Sigmoid colon (tissue), 7 donors: ENCODE data around the gene GSAP. TPM values are rescaled to one million over a fixed set of nuclear protein-coding genes. Genes with fewer than 3 reads are reported as not detected.

Source experiments
- DNase-seq: peaks from one replicate; pipeline ENCODE4 v3.0.0-alpha.2; 2019
- H3K27ac ChIP-seq, 4 donors: fragments of 200-600 bp; sonication (generic); one replicate each; pipeline ENCODE4 v1.5.1; 2016 to 2019; ENCODE audit warnings: mild to moderate bottlenecking in 1 of 4
- H3K27me3 ChIP-seq, 3 donors: fragments of 200-600 bp; sonication (generic); one replicate each; pipeline ENCODE4 v1.5.1; 2019; ENCODE audit warnings: mild to moderate bottlenecking in 1 of 3
- H3K36me3 ChIP-seq, 4 donors: fragments of 200-600 bp; sonication (generic); one replicate each; pipeline ENCODE4 v1.5.1; 2016 to 2019
- H3K4me1 ChIP-seq, 4 donors: fragments of 200-600 bp; sonication (generic); one replicate each; pipeline ENCODE4 v1.5.1; 2017 to 2019
- H3K4me3 ChIP-seq, 4 donors: fragments of 200-600 bp; sonication (generic); one replicate each; pipeline ENCODE4 v1.5.1; 2017 to 2019; ENCODE audit warnings: mild to moderate bottlenecking in 2 of 4, moderate library complexity in 1 of 4
- H3K9me3 ChIP-seq, 4 donors: fragments of 200-600 bp in 3 of 4; sonication (generic) in 3 of 4; one replicate each; pipeline versions ENCODE4 v1.5.1 to v1.6.1; 2013 to 2019
- CTCF ChIP-seq, 4 experiments: fragments of 450-650 bp in 3 of 4; fragments of 200-600 bp in 1 of 4; IDR thresholded peaks; one replicate each; pipeline ENCODE4 v1.5.1; 2016 to 2019; ENCODE audit warnings: antibody characterized with exemption in 4 of 4, mild to moderate bottlenecking in 3 of 4, moderate library complexity in 2 of 4
- EP300 ChIP-seq, 4 donors: sonication (generic); formaldehyde crosslinking; IDR thresholded peaks; one replicate each; pipeline ENCODE4 v1.6.1; 2017; ENCODE audit warnings: antibody characterized with exemption in 4 of 4
- POLR2A ChIP-seq, 2 donors: fragments of 450-650 bp; IDR thresholded peaks; one replicate each; pipeline ENCODE4 v1.6.1; 2016; ENCODE audit warnings: antibody characterized with exemption in 2 of 2, mild to moderate bottlenecking in 2 of 2, moderate library complexity in 2 of 2
- POLR2AphosphoS5 ChIP-seq, 4 donors: sonication (generic); formaldehyde crosslinking; IDR thresholded peaks; one replicate each; pipeline ENCODE4 v1.6.1; 2017; ENCODE audit warnings: antibody characterized with exemption in 4 of 4
- WGBS, 2 donors: extraction: QIAGEN DNeasy Blood & Tissue Kit; methylation state at CpG; one replicate each; pipeline ENCODE4 v1.1.7; 2013; 5-methylcytosine and 5-hydroxymethylcytosine counted together
- intact Hi-C: fragments of 100-400 bp; cut with DNase I; formaldehyde crosslinking; loops from one replicate; pipeline ENCODE4 v1.15.1; 2023
- polyA plus RNA-seq, 3 donors: library from polyadenylated mRNA; stranded (reverse); fragments of 200-250 nt; gene quantifications; one replicate each; pipeline ENCODE4 v1.2.3, GENCODE V29; 2013
- total RNA-seq, 4 donors: library from RNA; depleted of rRNA; stranded (reverse); fragments of >200 nt; gene quantifications; one replicate each; pipeline ENCODE4 v1.1.0, GENCODE V29; 2016
- donor health status: healthy with polysubstance abuse.
- donor health status: Bipolar disorder and iron deficiency.
- donor health status: healthy.

Gene GSAP
- total and polyA plus RNA-seq, 7 donors: 3.6 to 30.2 (median 15.1) TPM

- 93 to 97% methylated on average over 3 of the region's 3 CpGs for WGBS, 2 donors
- peak overlapping the region in 3 of 4 donors; percentile 35 to 52 (median 44) for H3K27ac ChIP-seq
Observed at GRCh38 chr7:77315182-77315591, 101.0 kb downstream of the GSAP start.

DNA sequence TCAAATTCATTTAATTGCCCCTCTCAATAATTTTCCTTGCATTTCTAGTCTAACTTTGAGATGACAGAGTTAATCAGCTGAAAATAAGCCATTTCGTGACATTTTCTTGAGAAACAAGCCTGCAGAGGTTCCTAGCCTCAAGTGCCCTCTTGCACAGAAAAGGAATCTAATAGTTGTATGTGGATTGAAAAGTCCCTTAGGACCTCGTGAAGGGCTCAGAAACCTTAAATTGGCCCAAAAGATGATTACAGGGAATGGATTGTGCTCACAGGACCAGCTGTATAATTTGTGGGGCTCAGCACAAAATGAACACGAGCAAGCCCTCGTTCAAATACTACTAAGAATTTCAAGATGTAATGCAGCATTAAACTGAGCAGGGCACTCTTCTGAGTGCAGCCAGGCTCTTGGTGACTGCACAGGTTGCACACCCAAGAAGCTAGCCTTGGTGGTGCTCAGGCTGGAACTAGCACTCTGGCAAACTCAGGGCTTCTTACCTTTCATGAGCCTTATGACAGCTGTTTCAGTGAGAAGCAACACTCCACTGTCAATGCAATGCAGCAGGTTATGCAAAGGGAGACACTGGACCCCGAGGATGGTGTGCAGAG, 102.2 kb downstream of the GSAP start:
- DNase-seq: no peak
- TF ChIP-seq EP300 (IDR thresholded peaks at IDR 0.05) (no peak), POLR2AphosphoS5 (IDR thresholded peaks at IDR 0.05) (no peak), CTCF (IDR thresholded peaks at IDR 0.05) (no peak), POLR2A (IDR thresholded peaks at IDR 0.05) (no peak)
- intact Hi-C loops: no loop called here
- Histone ChIP-seq H3K27me3 (no peaks in the 10 kb centered on the region), H3K36me3 (peaks cover 0 to 7% (median 0%) of the 10 kb centered on the region in 4 donors), H3K27ac (peak overlapping the region in 3 of 4 donors; percentile 44 to 69 (median 52)), H3K9me3 (no peaks in the 10 kb centered on the region), H3K4me1 (peaks cover 0 to 59% (median 47%) of the 10 kb centered on the region in 4 donors), H3K4me3 (no peak overlapping the region)
- 87 to 93% methylated on average over 5 of the region's 5 CpGs for WGBS, 2 donors

More at GRCh38 chr7:77315182-77315591, 101.0 kb downstream of the GSAP start:
- H3K36me3 ChIP-seq: peaks cover 0 to 7% (median 0%) of the 10 kb centered on the region in 4 donors
- no peaks in the 10 kb centered on the region for H3K27me3 ChIP-seq
- no peaks in the 10 kb centered on the region for H3K9me3 ChIP-seq
- H3K4me1 ChIP-seq: peaks cover 0 to 47% (median 41%) of the 10 kb centered on the region in 4 donors
- TF ChIP-seq CTCF (IDR thresholded peaks at IDR 0.05) (no peak), EP300 (IDR thresholded peaks at IDR 0.05) (no peak), POLR2AphosphoS5 (IDR thresholded peaks at IDR 0.05) (no peak), POLR2A (IDR thresholded peaks at IDR 0.05) (no peak)
- DNase-seq: no peak
- H3K4me3 ChIP-seq: no peak overlapping the region
- intact Hi-C loops: no loop called here

GRCh38 chr7:77313085-77313484, 103.1 kb downstream of the GSAP start:
- no peak for DNase-seq
- Histone ChIP-seq H3K9me3 (no peaks in the 10 kb centered on the region), H3K4me3 (no peak overlapping the region), H3K36me3 (peaks cover 0 to 4% (median 0%) of the 10 kb centered on the region in 4 donors), H3K4me1 (peaks cover 0 to 64% (median 50%) of the 10 kb centered on the region in 4 donors), H3K27ac (peak overlapping the region in 3 of 4 donors; percentile 44 to 69 (median 52)), H3K27me3 (no peaks in the 10 kb centered on the region)
- no peak for TF ChIP-seq POLR2A (IDR thresholded peaks at IDR 0.05)
- no peak for TF ChIP-seq POLR2AphosphoS5 (IDR thresholded peaks at IDR 0.05)
- no peak for TF ChIP-seq CTCF (IDR thresholded peaks at IDR 0.05)
- TF ChIP-seq EP300 (IDR thresholded peaks at IDR 0.05): no peak
- whole genome bisulfite sequencing, 2 donors: 78 to 79% methylated on average over 2 of the region's 2 CpGs
- intact Hi-C loops: no loop called here

DNA sequence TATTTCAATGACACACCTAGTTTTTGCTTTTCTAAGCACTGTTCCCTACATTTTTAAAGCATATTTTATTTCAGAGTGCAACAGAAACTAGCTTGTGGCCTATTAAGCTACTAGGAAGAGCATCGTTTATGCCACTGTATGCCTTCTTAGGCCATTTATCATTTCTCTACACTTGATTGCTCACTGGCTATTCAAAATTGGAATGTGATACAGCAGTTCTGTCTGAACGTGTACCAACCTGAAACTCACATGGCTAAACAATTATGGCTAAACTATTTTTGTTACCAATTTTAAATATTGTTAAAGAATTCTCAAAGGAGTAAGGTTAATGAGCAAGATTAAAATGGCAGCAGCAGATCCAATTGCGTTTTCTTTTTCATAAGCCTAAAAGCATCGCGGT, 105.2 kb downstream of the GSAP start:
- H3K9me3 ChIP-seq: no peaks in the 10 kb centered on the region
- DNase-seq: no peak
- intact Hi-C loops: no loop called here
- H3K4me1 ChIP-seq: peaks cover 0 to 70% (median 54%) of the 10 kb centered on the region in 4 donors
- peak overlapping the region in 2 of 4 donors; percentile 7 to 52 for H3K27ac ChIP-seq
- WGBS, 2 donors: 94 to 96% methylated on average over 5 of the region's 5 CpGs
- no peak overlapping the region for H3K4me3 ChIP-seq
- no peaks in the 10 kb centered on the region for H3K27me3 ChIP-seq
- TF ChIP-seq EP300 (IDR thresholded peaks at IDR 0.05) (no peak), CTCF (IDR thresholded peaks at IDR 0.05) (no peak), POLR2A (IDR thresholded peaks at IDR 0.05) (no peak), POLR2AphosphoS5 (IDR thresholded peaks at IDR 0.05) (no peak)
- H3K36me3 ChIP-seq: no peaks in the 10 kb centered on the region
